Activated T-cell treated with anti-CD3 and anti-CD28 coated beads for 48 hours (primary cell): Measurements from ENCODE around the gene SH3RF3.

Source experiments
- DNase-seq: peaks from one replicate; pipeline ENCODE4 v3.0.0-alpha.2; 2020; ENCODE audit warnings: low read depth

SH3RF3 gene

GRCh38 chr2:109183871-109184270 is 54.9 kb downstream of the SH3RF3 start:
- no peak for DNase-seq

DNA sequence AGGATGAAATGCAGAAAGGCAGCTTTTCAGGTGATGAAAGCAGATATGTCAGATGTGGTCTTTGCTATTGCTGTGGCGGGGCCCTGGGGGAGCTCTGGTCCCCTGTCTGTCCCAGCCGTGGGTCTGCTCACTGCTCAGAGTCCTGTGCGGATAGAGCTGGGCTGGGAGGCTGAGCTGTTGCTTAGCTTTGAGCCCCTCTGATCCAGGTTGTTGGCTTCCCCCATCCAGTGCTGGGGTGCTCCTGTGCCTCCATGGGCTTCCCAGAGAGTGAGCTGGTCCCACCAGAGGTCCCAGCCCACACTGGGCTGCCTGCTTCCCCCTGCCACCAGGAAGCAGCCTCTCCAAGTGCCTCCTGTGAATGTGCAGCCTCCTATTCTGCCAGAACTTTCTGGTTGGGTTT is 55.4 kb downstream of the SH3RF3 start:
- no peak for DNase-seq

GRCh38 chr2:109185338-109185737 is 56.3 kb downstream of the SH3RF3 start:
- DNase-seq, result no peak

DNA sequence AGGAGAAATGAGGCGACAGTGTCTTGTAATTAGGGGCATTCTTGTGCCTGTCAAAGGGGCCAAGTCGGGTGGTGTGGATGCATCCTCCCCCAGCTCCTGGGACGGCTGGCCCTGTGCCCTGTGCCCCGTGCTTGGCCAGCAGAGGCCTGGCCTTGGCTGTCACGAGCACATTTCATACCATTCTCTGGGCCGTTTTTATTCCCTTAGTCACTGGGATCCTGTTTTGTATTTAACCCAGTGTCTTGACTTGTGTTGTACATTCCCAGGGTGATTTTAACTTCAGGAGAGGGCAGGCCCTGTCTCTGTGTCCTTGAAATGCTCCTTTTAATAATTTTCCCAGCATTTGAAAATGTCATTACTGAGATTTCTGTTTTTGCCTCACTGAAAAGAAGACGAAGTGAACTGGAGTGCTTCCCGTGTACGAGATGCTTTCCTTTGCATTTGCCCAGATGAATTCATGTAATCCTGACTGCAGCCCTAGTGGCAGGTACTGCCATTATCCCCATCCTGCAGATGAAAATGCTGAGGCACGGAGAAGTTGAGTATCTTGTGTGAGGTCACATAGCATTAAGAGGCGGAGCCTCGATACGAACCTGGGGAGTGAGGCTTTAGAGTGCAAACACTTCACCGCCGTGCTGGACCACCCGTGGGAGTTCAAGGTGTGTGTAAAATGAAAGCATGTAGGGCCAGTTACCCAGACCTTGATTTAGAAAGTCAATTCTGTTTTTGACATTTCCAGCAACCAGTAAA is 57.0 kb downstream of the SH3RF3 start:
- no peak for DNase-seq

DNA sequence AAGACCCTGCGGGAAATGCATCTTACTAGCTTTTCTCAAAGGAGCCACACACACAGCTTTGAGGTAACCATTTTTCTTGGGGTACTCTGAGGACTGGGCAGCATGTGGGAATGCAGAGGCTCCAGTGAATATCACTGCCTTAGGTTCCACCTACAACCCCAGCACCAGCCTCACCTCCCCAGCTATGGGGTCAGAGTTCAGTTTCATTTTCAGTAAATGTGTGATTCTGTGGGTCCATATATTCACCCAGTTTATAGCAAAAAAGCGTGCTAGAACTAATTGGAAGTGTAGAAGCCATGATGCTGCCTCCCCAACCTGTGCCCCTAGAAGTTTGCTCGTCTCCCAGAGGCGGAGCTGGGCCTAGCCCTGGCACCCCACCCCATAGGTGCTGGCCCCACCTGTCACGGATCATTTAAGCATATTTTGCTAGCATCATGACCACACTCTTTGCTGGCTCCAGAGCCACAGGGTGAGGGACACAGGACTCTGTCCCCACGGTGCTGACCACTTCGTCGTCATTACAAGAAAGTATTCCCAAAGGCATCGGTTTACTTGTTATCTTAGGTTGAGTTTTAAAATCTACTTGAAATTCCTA is 57.7 kb downstream of the SH3RF3 start:
- no peak for DNase-seq

GRCh38 chr2:109187711-109188495 is 58.9 kb downstream of the SH3RF3 start:
- no peak for DNase-seq

DNA sequence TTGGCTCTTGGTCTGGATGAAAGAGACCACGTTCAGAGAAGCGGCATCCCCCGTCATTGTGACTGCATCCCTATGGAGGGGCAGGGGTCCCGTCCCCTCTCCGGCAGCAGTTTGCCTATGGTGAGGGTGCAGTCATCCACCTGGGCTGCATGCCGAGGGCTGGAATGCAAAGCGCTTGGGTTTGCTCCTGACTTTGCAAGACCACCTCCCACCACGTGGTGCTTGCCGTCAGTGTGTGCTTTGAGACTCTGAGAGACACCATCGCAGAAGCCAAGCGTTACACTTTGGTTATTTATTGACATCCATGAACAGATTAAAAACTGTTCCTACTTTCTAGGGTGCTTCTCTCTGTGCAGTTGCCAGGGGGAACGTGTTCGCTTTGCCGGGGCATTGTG is 59.5 kb downstream of the SH3RF3 start:
- DNase-seq, result no peak

- no peak for DNase-seq
Measured at GRCh38 chr2:109188898-109189297, 59.9 kb downstream of the SH3RF3 start.

- no peak for DNase-seq
Measured at GRCh38 chr2:109189751-109190150, 60.7 kb downstream of the SH3RF3 start.

- DNase-seq, result no peak
Measured at GRCh38 chr2:109193807-109194619, 65.0 kb downstream of the SH3RF3 start.

DNA sequence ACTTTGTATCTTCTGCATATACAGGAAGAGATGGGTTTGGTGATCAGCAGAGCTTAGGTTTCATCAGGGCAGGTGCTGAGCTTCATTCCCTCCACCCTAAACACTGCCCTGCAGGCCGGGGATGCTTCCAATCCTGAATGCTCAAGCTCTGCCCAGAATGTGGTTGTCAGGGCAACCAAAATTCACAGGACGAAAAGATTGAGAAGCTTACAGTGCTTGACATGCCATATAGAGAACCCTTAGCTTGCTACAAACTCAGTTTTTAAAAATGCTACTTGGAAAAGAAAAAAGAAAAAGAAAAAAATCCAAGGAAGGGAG is 65.6 kb downstream of the SH3RF3 start:
- DNase-seq, result no peak

- no peak for DNase-seq
Measured at GRCh38 chr2:109195193-109196045, 66.4 kb downstream of the SH3RF3 start.

DNA sequence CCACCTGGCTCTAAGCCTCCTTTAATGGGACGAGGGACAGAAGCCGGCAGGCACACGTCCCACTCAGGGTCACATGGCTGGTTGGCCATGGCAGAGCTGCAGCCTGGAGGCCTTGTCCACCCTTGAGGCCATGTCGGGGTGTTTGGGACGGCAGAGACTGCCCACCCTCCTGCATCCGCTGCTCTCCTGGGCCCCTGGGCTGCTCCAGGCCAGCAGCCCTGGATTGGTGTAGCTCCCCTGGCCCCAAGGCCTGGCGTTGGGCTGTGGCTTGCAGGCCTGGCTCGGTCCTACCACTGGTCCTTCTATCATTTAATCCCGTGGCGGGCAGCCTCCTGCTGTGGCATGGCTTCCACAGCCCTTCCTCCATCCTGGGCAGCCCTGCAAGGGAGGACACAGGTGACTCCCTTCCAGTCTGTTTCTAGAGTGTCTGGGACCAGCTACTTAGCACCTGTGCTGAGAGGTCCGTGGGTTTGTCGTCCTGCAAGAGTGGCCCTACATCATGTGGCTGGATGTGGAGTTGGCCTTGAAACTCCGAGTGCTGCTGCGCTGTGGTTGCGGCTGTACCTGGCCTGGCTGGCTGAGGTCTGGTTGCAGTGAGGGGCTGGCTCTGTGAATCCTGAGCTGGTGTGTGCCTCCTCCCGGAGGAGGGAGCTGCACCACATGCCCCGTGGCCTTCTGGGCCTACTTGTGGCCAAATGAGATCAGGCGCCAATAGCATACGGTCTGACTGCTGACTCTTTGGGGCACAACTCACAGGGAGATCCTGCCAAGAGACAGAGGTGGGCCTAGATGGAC is 67.3 kb downstream of the SH3RF3 start:
- no peak for DNase-seq

DNA sequence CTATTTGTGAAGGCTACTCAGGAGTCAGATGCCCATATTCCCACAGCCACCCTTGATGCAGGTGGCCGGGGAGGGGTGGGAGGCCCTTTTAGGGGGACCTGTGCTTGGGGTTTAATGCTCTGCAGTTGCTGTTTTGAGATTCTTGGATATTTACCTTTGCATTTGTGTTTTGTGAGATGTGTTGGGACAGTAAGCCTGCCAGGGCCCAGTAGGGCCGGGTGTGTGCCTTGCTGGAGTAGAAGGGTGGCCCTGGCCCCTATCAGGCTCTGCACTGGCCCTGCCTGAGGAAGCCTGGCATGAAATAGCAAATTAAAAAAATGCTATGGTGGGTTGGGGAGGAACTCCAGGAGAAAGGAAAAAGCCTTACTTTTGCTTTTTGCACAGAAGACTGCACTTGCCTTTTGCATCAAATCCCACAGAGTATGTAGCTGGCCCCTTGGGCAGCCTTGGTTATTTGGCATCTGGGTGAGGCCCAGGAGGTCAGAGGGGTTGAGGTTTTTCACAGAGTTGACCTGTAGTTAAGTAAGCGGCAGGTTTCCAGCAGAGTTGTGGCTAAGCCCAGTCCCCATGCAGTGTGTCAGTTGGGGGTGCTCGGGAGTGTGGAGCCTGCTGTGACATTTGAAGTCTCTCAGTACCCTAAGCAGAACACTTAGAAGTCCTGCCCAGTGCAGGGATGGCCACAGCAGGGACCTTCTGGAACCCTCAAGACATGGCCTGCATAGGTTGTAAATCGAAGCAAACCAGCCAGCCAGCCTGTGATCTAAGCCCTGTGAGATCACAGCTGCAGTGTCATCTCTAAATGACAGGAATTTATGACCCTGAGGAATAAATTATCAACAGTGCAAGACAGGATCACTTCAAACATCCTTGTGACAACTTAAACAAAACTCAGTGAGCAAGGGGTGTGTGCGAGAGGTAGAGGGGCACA is 68.8 kb downstream of the SH3RF3 start:
- no peak for DNase-seq

DNA sequence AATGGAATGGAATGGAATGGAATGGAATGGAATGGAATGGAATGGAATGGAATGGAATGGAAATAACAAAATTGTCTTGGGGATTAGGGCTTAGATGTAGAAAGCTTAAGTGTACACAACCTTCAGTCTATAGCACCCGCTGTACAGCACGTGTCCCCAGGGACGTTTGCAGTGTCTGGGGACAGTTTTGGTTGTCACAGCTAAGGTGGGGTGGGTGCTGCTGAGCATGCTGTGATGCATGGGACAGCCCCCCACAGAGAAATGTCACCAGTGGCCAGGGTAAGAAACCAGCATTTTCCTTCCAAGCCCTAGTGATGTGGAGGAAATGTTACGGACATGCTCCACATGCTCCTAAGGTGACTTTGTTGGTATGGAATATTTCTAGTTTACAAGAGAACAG is 70.8 kb downstream of the SH3RF3 start:
- DNase-seq, result no peak

DNA sequence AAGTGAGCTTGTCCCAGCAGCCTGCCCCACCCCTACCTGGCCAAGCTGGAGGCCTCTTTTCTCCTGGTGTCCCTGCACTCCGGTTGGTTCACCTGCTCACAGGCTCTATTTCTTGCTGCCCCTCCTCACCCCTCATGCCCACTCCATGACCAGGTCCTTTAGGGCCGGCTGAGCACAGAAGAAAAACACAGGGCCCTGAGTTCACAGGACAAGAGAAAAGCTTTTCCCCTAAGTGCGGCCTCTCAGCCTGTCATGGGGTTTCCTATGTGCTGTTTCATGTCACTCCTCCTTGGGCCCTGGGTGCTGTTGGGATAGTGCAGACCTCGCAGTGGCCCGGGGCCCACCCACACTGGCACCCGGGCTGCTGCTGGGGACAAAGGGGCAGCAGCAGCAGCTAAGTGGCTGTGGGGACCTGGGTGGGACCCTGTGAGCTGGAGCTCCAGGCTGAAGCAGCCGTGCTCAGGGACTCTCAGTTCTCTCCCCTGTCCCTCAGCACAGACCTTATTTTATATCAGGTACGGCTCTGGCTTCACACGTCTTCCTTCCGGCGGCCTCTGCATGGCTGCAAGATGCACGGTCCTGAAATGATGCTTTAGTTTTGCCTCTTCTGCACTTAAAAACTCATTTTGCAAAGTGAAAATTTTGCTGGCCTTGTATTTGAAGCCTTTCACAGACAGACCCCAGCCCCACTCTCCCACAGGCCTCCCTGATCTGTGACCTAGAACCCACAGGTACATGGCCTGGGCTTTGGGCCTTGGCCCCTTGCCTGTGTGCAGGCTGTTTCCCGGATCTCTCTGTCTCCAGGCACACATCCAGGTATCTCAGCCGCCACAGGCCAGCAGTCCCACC is 71.8 kb downstream of the SH3RF3 start:
- DNase-seq, result no peak

DNA sequence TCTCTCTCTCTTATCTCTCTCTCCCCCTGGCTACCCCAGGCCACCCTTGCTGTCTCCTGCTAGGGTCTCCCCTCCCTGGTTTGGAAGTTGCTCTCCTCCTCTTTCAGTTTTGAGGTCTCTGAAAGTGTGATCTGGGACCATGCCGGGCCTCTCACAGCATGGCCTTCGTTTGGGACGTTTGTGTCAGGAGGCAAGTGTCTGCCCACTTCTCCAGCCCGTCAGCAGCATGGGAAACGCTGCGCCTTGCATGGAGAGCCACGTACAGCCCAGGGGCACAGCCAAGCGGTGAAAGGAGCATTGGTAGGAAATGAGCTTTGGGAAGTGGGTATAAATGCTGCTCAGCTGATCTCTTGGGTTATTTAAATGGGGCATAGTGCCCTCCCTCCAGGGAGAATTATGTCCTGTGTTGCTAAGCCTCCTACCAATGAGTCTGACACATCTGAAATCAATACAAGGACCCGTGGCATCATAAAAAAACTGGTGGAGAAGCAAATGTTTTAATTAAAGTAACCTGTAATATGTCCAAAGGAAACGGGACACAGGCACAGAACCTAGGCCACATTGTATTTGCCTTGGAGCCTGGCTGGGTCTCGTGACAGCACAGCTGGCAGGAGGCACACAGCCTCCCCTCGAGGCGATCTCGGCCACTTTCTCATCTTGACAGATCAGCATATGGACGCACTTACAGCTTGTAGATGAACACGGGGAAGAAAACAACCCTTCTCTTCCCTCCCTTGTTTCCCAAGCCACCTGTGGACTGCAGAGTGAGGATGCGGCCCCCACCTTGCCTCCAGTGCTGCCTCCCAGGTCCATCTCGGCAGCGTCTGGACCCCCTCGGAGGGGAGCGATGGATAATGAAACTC is 72.7 kb downstream of the SH3RF3 start:
- no peak for DNase-seq

GRCh38 chr2:109202486-109202885 is 73.5 kb downstream of the SH3RF3 start:
- no peak for DNase-seq
